ENCODE measurements around the gene SERINC5.

DNA sequence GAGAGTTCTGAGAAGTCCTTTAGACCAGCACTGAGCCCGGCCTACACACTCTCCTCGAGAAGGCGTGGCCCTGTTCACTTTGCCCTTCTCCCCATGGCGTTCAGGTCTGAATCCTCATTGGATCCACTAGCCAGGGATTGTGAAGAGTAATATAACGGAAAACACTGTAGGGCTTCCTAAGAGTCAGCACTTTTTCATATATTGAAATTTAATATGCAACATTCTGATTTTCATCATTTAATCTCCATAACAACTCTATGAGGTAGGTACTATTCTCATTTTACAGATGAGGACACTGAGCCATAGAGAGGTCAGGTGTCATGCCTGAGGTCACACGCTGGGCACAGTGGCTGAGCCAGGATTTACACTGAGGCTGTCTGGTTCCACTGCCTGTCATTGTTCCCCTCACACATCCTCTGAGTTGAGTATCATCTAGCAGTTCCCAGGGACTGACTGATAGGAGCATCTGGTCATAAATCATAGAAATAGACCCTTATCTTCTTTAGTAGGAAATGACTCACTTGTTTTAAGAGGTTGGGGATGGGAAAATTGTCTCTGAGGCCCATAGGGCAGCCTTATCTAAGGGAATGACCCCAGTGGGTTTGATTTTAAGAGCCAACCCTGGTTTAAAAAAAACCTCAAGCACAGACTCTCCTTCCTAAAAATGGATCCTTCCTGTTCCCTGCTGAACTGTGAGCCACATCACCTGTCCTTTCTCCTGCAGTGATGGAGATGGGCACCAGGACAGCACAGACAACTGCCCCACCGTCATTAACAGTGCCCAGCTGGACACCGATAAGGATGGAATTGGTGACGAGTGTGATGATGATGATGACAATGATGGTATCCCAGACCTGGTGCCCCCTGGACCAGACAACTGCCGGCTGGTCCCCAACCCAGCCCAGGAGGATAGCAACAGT is 179.5 kb downstream of the SERINC5 start:
- no peak for TF ChIP-seq CTCF (IDR thresholded peaks at IDR 0.05)
- TF ChIP-seq POLR2A (IDR thresholded peaks at IDR 0.05): no peak

Measured in testis (tissue), 2 donors.